Measurements from ENCODE around the gene SUGT1.

The SUGT1 gene

DNA sequence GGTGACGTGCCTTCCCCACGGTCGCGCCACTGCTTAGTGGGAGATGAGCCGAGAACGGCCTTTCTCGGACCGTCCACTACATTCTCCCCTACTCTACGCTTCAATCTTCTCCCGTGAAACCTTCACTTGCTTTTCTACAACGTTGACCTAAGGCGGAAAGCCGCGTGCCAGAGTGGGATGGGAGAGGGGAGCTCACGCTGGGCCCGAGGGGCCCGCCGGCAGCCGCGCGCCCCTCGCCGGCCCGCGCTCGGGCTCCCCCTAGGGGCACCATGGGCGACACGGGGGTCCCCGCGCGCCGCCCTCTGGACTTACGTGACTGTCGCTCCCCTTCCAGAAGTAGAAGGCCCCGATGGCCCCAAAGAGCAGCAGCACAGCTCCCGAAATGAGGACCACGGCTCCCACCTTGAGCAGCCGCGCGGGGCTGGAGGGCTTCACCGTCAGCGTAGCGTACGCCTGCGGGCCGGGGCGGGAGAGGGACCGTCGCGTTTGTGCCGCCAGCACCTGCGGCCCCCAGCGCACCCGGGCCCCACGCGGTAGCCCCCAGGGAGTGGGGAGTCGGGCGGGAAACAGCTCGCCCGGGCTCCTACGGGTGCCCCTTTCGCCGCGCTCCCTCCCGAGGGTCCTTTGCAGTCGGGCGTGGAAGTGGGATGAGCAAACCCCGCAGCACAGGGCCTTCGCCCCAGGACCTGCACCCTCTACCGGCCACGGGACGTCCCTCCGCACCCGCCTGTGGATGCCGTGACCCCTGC, 86.3 kb downstream of the SUGT1 start:
- H3K4me3 ChIP-seq (ENCODE audit: insufficient read length, low read depth), result peak overlapping the region; percentile 55
- DNase-seq (ENCODE audit: low read depth, low spot score), result no peak
- TF ChIP-seq ZNF274 (IDR thresholded peaks at IDR 0.05; ENCODE audit: low read depth, low read length) (no peak), YY1 (IDR thresholded peaks at IDR 0.05; ENCODE audit: insufficient read depth, insufficient read length) (no peak), SUZ12 (IDR thresholded peaks at IDR 0.05; ENCODE audit: extremely low read depth, insufficient read depth, insufficient read length) (no peak)
- H3K27me3 ChIP-seq (ENCODE audit: insufficient read depth, insufficient read length), result no peaks in the 10 kb centered on the region
- H3K9me3 ChIP-seq (ENCODE audit: insufficient read depth, low read length), result no peaks in the 10 kb centered on the region
- H3K4me1 ChIP-seq (ENCODE audit: insufficient read depth, insufficient read length), result no peaks in the 10 kb centered on the region
- no peaks in the 10 kb centered on the region for H3K36me3 ChIP-seq (ENCODE audit: insufficient read depth, insufficient read length, low read length)
- H3K9ac ChIP-seq (ENCODE audit: insufficient read length, low read depth), result peak overlapping the region; percentile 56

DNA sequence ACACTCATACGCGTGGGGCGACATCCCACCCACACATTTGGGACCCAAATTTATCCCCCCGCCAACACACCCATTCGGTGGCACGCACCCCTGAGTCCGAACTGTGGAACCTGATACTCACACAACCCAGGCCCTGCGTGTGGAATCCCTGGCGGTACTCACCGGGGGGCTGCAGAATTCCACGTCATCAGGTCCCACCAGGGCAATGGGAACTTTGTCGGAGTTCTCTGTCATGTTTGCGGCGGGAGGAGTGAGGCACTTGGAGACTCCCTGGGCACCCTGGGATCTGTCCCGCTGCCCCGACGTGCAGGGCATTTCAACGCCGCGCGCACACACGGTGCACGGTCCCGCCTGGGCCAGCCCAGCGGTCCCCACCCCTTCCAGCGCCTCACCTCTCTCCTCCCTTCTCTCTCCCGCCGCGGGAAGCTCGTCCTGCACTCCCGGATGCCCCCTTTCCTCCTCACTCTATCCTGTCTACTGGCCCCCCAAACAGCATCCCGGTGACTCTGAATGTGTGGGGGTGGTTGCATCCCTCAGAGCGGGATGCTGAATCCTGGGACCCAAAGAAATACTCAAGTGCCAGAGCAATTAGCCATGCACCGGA, 86.9 kb downstream of the SUGT1 start, which contains the start of gene CNMD:
TSS of gene CNMD (minus strand) at position 353 of the 604 bp plus-strand sequence. CDS start at position 234, 119 bp downstream.
- H3K36me3 ChIP-seq (ENCODE audit: insufficient read depth, insufficient read length, low read length), result no peaks in the 10 kb centered on the region
- H3K4me3 ChIP-seq (ENCODE audit: insufficient read length, low read depth), result peak within 1 kb of the TSS; percentile 55
- H3K9me3 ChIP-seq (ENCODE audit: insufficient read depth, low read length), result no peaks in the 10 kb centered on the region
- TF ChIP-seq YY1 (IDR thresholded peaks at IDR 0.05; ENCODE audit: insufficient read depth, insufficient read length) (no peak), ZNF274 (IDR thresholded peaks at IDR 0.05; ENCODE audit: low read depth, low read length) (no peak), SUZ12 (IDR thresholded peaks at IDR 0.05; ENCODE audit: extremely low read depth, insufficient read depth, insufficient read length) (no peak)
- no peaks in the 10 kb centered on the region for H3K4me1 ChIP-seq (ENCODE audit: insufficient read depth, insufficient read length)
- no peaks in the 10 kb centered on the region for H3K27me3 ChIP-seq (ENCODE audit: insufficient read depth, insufficient read length)
- peak within 1 kb of the TSS; percentile 56 for H3K9ac ChIP-seq (ENCODE audit: insufficient read length, low read depth)
- DNase-seq (ENCODE audit: low read depth, low spot score), result no peak

DNA sequence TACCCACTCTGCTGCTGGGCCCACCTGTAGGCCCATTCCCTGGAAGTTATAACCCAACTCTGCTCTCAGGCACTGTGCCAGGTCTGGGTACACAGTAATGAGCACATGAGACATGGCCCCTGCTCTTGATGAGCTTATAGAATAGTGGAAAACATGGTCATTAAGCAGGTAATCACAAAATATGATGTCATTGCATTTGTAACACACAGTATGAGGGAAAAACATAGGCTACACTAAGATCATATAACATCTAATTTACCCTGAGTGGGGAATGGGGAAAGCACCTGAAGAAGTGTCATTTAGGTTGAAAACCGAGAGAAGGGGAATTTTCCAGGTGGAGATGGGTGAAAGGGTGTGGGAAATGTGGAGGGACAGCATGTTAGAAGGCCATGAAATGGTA, 90.9 kb downstream of the SUGT1 start:
- no peak for DNase-seq (ENCODE audit: low read depth, low spot score)
- H3K27me3 ChIP-seq (ENCODE audit: insufficient read depth, insufficient read length), result no peaks in the 10 kb centered on the region
- no peaks in the 10 kb centered on the region for H3K9me3 ChIP-seq (ENCODE audit: insufficient read depth, low read length)
- no peaks in the 10 kb centered on the region for H3K4me1 ChIP-seq (ENCODE audit: insufficient read depth, insufficient read length)
- no peak for TF ChIP-seq YY1 (IDR thresholded peaks at IDR 0.05; ENCODE audit: insufficient read depth, insufficient read length)
- H3K9ac ChIP-seq (ENCODE audit: insufficient read length, low read depth), result no peak overlapping the region
- H3K4me3 ChIP-seq (ENCODE audit: insufficient read length, low read depth), result no peak overlapping the region
- no peaks in the 10 kb centered on the region for H3K36me3 ChIP-seq (ENCODE audit: insufficient read depth, insufficient read length, low read length)

DNA sequence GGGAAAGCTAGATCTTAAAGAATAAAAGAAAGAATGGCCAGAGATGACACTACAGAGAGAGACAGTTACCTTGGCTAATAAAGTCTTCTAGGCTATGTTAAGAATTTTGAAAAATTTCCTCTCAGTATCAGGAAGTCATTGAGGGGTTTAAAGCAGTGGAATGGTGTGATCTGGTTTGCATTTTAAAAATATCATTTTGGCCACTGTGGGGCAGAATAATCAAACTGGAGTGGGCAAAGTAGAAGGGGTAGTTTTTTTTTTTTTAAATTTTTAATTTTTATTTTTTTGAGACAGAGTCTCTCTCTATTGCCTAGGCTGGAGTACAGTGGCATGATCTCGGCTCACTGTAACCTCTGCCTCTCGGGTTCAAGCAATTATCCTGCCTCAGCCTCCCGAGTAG, 91.4 kb downstream of the SUGT1 start:
- H3K36me3 ChIP-seq (ENCODE audit: insufficient read depth, insufficient read length, low read length), result no peaks in the 10 kb centered on the region
- H3K4me3 ChIP-seq (ENCODE audit: insufficient read length, low read depth), result no peak overlapping the region
- H3K27me3 ChIP-seq (ENCODE audit: insufficient read depth, insufficient read length), result no peaks in the 10 kb centered on the region
- H3K4me1 ChIP-seq (ENCODE audit: insufficient read depth, insufficient read length), result no peaks in the 10 kb centered on the region
- no peak for TF ChIP-seq ZNF274 (IDR thresholded peaks at IDR 0.05; ENCODE audit: low read depth, low read length)
- TF ChIP-seq SUZ12 (IDR thresholded peaks at IDR 0.05; ENCODE audit: extremely low read depth, insufficient read depth, insufficient read length), result no peak
- no peak for TF ChIP-seq YY1 (IDR thresholded peaks at IDR 0.05; ENCODE audit: insufficient read depth, insufficient read length)
- H3K9me3 ChIP-seq (ENCODE audit: insufficient read depth, low read length), result no peaks in the 10 kb centered on the region
- H3K9ac ChIP-seq (ENCODE audit: insufficient read length, low read depth), result no peak overlapping the region
- DNase-seq (ENCODE audit: low read depth, low spot score), result no peak

DNA sequence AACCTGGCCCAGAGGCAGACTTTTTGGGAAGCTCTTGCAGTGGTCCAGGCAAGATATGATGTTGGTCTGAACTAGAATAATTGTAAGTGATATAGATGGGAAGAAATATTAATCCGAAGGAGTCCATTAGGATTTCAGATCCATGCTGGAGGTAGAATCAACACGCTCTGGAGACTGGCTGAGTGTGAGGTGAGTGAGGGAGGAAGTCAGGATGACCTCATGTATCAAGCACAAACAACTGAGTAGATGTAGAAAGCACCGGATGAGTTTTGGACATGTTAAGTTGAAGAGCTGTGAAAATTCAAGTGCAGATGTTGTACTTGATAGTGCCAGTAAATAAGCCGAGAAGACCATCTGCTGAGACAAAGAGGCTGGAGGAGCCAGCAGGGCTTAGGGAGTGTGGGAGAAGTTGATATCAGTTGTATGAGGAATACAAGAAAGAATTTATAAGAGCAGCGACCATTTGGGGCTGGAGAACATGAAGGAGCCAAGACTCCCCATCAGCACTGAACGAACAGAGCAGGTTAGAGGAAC, 92.3 kb downstream of the SUGT1 start:
- Histone ChIP-seq H3K27me3 (ENCODE audit: insufficient read depth, insufficient read length) (no peaks in the 10 kb centered on the region), H3K9ac (ENCODE audit: insufficient read length, low read depth) (no peak overlapping the region), H3K36me3 (ENCODE audit: insufficient read depth, insufficient read length, low read length) (no peaks in the 10 kb centered on the region), H3K4me3 (ENCODE audit: insufficient read length, low read depth) (no peak overlapping the region), H3K9me3 (ENCODE audit: insufficient read depth, low read length) (no peaks in the 10 kb centered on the region), H3K4me1 (ENCODE audit: insufficient read depth, insufficient read length) (no peaks in the 10 kb centered on the region)
- DNase-seq (ENCODE audit: low read depth, low spot score), result no peak
- no peak for TF ChIP-seq YY1 (IDR thresholded peaks at IDR 0.05; ENCODE audit: insufficient read depth, insufficient read length)
- TF ChIP-seq ZNF274 (IDR thresholded peaks at IDR 0.05; ENCODE audit: low read depth, low read length), result no peak
- no peak for TF ChIP-seq SUZ12 (IDR thresholded peaks at IDR 0.05; ENCODE audit: extremely low read depth, insufficient read depth, insufficient read length)

DNA sequence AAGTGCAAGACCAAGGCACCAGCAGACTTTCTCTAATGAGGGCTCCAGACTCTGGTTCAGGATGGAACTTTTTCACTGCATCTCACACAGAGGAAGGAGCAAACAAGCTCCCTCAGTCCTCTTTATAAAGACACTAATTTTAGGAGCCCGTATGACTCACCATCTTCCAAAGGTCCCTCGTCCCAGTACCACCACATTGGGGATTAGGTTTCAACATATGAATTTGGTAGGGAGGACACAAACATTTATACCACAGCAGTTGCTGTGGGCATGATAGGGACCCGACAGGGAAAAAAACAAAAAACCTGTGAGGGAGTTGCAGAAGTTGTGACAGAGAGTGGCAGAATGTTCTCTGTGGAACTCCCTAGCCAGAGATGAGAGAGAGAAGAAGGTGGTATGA, 93.5 kb downstream of the SUGT1 start:
- no peaks in the 10 kb centered on the region for H3K27me3 ChIP-seq (ENCODE audit: insufficient read depth, insufficient read length)
- H3K4me3 ChIP-seq (ENCODE audit: insufficient read length, low read depth), result no peak overlapping the region
- no peak for DNase-seq (ENCODE audit: low read depth, low spot score)
- no peaks in the 10 kb centered on the region for H3K9me3 ChIP-seq (ENCODE audit: insufficient read depth, low read length)
- no peak overlapping the region for H3K9ac ChIP-seq (ENCODE audit: insufficient read length, low read depth)
- H3K4me1 ChIP-seq (ENCODE audit: insufficient read depth, insufficient read length), result no peaks in the 10 kb centered on the region
- H3K36me3 ChIP-seq (ENCODE audit: insufficient read depth, insufficient read length, low read length), result no peaks in the 10 kb centered on the region
- no peak for TF ChIP-seq YY1 (IDR thresholded peaks at IDR 0.05; ENCODE audit: insufficient read depth, insufficient read length)
- TF ChIP-seq SUZ12 (IDR thresholded peaks at IDR 0.05; ENCODE audit: extremely low read depth, insufficient read depth, insufficient read length), result no peak
- TF ChIP-seq ZNF274 (IDR thresholded peaks at IDR 0.05; ENCODE audit: low read depth, low read length), result no peak

DNA sequence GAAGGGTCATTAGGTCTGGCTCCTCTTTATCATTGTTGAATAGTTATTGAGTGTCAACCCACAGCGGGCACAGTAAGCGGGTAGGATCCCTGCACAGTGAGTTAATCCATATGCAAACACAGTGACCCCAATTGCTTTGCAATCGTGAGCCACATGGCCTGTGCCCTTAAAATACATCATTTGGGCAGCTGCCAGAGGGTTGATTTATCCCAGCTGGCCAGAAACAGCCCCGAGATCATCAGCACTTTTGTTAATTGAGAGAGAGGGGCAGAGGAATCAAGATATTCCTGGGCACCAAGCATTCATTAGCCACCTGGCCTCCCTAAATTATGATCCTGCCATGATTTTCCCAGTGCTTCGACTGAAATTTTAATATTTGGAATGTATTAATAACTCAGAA, 96.8 kb downstream of the SUGT1 start:
- DNase-seq (ENCODE audit: low read depth, low spot score), result no peak
- no peaks in the 10 kb centered on the region for H3K36me3 ChIP-seq (ENCODE audit: insufficient read depth, insufficient read length, low read length)
- no peaks in the 10 kb centered on the region for H3K27me3 ChIP-seq (ENCODE audit: insufficient read depth, insufficient read length)
- H3K9me3 ChIP-seq (ENCODE audit: insufficient read depth, low read length), result no peaks in the 10 kb centered on the region
- no peak overlapping the region for H3K9ac ChIP-seq (ENCODE audit: insufficient read length, low read depth)
- no peak for TF ChIP-seq SUZ12 (IDR thresholded peaks at IDR 0.05; ENCODE audit: extremely low read depth, insufficient read depth, insufficient read length)
- no peak for TF ChIP-seq ZNF274 (IDR thresholded peaks at IDR 0.05; ENCODE audit: low read depth, low read length)
- TF ChIP-seq YY1 (IDR thresholded peaks at IDR 0.05; ENCODE audit: insufficient read depth, insufficient read length), result no peak
- H3K4me3 ChIP-seq (ENCODE audit: insufficient read length, low read depth), result no peak overlapping the region
- no peaks in the 10 kb centered on the region for H3K4me1 ChIP-seq (ENCODE audit: insufficient read depth, insufficient read length)

Measured in NT2/D1 (cell line).